B cell (primary cell): ENCODE measurements around the gene AFF3.

Experiments
- EZH2 ChIP-seq: IDR thresholded peaks from 2 replicates; pipeline ENCODE4 v1.6.1; 2012; ENCODE audit warnings: borderline replicate concordance, low read depth, mild to moderate bottlenecking, moderate library complexity, low read length; ENCODE audit not compliant: insufficient read depth, poor library complexity, severe bottlenecking
- TF ChIP-seq, protein P1 (sequence below): fragments of 200-600 bp; IDR thresholded peaks from one replicate; pipeline ENCODE4 v1.8.0; 2022; ENCODE audit warnings: antibody characterized with exemption, mild to moderate bottlenecking

DNA sequence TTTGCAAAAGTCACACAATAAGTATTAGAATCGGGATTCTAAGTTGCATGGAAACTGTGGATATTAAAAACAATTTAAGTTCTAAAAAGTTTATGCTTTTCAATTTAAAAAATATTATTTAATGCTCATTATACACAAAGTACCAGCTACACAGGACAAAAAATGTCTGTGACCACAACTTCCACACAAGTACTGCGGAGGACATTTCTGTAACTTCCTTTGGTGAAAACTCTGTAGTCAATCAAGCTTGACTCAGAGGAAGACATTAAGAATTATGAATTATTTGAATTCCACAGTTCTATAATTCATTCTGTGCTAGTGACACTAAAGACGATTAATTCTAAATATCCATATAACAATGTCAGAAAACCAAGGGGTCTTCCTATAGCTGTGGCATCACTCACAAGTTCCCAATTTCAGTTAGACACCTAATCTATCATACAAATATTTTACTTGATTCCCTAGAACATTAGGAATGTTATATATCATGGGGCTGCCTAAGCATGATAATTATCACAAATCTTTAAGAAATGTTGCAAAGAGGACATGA is 120.5 kb downstream of the AFF3 start:
- TF ChIP-seq, protein P1, sequence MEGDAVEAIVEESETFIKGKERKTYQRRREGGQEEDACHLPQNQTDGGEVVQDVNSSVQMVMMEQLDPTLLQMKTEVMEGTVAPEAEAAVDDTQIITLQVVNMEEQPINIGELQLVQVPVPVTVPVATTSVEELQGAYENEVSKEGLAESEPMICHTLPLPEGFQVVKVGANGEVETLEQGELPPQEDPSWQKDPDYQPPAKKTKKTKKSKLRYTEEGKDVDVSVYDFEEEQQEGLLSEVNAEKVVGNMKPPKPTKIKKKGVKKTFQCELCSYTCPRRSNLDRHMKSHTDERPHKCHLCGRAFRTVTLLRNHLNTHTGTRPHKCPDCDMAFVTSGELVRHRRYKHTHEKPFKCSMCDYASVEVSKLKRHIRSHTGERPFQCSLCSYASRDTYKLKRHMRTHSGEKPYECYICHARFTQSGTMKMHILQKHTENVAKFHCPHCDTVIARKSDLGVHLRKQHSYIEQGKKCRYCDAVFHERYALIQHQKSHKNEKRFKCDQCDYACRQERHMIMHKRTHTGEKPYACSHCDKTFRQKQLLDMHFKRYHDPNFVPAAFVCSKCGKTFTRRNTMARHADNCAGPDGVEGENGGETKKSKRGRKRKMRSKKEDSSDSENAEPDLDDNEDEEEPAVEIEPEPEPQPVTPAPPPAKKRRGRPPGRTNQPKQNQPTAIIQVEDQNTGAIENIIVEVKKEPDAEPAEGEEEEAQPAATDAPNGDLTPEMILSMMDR, result no peak
- TF ChIP-seq EZH2, result no peak
